NCI-H748 (cell line): ENCODE data around the gene RHEB.
A peak's percentile ranks its signal among the peaks of the same experiment; 100 is the strongest.

Source experiments
- DNase-seq: peaks from one replicate; lab custom pipeline; 2025; ENCODE audit not compliant: unreplicated experiment; lab: John Stamatoyannopoulos, UW

Gene RHEB

GRCh38 chr7:151472644-151473380 is 46.9 kb downstream of the RHEB start:
- no peak for DNase-seq

- DNase-seq, result no peak
Observed at GRCh38 chr7:151470711-151471110, 49.0 kb downstream of the RHEB start.

- no peak for DNase-seq
Observed at GRCh38 chr7:151469281-151469680, 50.4 kb downstream of the RHEB start.

DNA sequence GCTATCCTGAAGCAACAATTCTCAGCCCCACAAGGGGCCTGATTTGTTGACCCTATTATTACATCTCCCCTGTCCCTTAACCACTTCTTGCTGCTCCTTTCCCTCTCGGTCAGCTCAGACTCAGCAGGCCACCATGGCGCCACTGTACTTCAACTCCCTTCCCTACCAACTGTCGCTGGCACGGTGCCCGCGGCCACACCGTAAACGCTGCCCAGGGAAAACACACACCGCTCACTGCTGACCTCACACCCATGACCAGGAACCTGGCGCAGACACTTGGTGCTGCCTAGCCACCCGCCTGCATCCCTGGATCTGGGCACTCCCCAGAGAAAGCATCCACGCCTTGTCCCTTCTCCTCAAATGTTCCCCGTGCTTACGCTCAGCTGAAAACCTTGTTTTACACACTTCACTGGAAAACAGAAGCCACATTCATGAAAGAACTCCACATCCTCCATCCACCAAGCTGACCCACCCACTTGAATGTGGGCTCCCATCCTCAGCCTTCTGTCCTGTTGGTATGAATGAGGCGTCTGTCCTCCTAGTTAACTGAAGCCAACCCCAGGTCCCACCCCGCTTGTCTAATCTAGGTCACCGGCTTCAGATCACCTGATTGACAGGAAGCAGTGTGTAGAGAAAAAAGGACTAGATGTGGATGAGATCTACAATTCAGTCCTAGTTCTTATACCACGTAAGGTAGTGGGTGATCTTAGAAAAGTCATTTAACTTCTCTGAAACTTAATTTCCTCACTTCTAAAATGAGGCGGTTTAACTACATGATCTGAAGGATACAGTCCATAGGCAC is 51.3 kb downstream of the RHEB start:
- no peak for DNase-seq

GRCh38 chr7:151465169-151465568 is 54.5 kb downstream of the RHEB start:
- DNase-seq, result no peak

GRCh38 chr7:151462306-151462779 is 57.4 kb downstream of the RHEB start:
- DNase-seq, result no peak

DNA sequence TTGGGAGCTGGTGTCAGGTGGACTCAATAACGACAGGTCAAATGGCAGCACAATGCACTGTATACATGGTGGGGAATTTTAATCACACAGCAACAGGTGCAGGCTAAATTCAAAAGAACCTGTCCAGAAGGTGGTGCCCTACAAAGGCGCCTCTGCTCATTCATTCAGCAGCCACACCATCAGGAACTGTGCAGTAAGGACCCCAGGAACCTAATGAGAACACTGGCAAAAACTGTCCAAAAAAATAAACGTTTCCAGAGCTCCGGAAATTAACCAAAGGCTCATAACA is 57.8 kb downstream of the RHEB start:
- peak; percentile 64 for DNase-seq

- DNase-seq, result no peak
Observed at GRCh38 chr7:151461096-151461941, 58.4 kb downstream of the RHEB start.

DNA sequence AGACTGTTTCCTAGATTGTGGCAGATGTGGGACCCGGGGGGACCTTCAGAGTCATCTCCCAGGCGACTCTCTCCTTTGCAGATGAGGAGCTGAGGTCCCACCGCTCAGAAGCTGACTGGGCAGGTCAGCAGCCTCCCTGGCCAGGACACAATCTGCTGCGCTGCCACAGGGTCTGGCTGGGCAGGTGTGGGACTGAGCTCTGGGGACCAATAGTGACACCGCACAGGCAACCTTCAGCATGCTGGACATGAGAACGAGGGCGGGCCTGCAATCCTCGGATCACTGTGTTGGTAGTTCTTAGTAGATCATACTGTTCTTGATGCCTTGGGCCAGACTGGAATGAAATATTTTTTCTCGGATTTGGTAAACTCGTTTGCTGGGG is 59.2 kb downstream of the RHEB start:
- no peak for DNase-seq

- DNase-seq, result peak; percentile 10
Observed at GRCh38 chr7:151459726-151460473, 59.8 kb downstream of the RHEB start.

- DNase-seq, result no peak
Observed at GRCh38 chr7:151457534-151457933, 62.2 kb downstream of the RHEB start.

DNA sequence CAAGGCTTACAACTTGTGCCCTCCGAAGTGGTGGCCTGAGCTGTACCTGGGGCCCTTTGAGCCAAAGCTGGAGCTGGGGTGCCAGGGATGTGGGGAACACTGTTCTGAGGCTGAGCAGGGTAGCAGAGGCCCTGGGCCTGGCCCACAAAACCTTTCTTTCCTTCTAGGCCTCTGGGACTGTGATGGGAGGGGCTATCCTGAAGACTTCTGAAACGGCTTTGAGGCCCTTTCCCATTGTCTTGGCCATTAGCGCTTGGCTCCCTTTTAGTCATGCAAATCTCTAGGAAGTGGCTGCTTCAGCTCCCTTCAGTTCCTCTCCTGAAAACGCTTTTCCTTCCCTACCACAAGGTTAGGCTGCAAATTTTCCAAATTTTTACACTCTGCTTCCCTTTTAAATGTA is 62.9 kb downstream of the RHEB start:
- DNase-seq, result no peak

- DNase-seq, result no peak
Observed at GRCh38 chr7:151456276-151456675, 63.4 kb downstream of the RHEB start.

DNA sequence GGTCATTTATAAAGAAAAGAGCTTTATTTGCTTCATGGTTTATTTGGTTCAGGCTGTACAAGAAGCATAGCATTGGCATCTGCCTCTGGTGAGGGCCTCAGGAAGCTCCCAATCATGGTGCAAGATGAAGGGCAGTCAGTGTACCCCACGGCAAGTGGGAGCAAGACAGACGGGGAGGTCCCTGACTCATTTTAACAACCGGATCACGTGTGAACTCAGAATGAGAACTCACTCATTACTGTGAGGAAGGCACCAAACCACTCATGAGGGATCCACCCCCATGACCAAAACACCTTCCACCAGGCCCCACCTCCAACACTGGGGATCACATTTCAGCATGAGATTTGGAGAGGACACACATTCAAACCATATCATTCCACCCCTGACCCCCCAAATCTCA is 64.0 kb downstream of the RHEB start:
- DNase-seq, result no peak

GRCh38 chr7:151454932-151455530 is 64.7 kb downstream of the RHEB start:
- no peak for DNase-seq

GRCh38 chr7:151454305-151454704 is 65.4 kb downstream of the RHEB start:
- no peak for DNase-seq

DNA sequence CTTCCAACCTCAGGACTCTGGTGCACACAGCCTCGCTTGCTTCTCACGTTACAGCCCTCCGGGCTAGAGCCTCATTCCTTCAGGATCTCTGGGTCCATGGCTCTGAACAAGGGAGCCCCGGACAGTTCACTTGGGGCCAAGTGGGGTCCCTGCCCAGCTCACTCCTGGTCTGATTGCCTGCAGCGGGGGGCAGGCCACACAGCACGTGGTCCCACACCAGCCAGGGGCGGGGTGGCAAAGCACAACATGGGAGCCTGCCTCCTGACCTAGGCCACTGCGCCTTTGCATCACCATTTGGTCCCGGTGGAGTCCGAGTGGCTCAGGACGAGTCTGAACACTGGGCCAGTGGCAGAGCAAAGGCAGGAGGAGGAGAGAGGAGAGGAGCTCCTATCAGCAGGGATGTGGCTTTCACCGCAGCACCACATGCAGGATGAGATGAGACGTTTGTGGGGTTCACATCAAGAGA is 66.3 kb downstream of the RHEB start:
- no peak for DNase-seq

GRCh38 chr7:151452680-151453325 is 66.9 kb downstream of the RHEB start:
- DNase-seq, result no peak

- no peak for DNase-seq
Observed at GRCh38 chr7:151451626-151452571, 67.8 kb downstream of the RHEB start.
